H9 (cell line): ENCODE results near the gene LRRC28. TPM values are rescaled to one million over a fixed set of nuclear protein-coding genes. Genes with fewer than 3 reads are reported as not detected.

ENCODE experiments used
- DNase-seq: peaks from one replicate; pipeline ENCODE4 v3.0.0-alpha.2; 2017
- H2AFZ ChIP-seq: one replicate; pipeline ENCODE4 v1.6.1; 2013; ENCODE audit warnings: mild to moderate bottlenecking, low read length, control low read depth, moderate library complexity
- H2AK5ac ChIP-seq: 2 replicates; pipeline ENCODE4 v1.6.1; 2013; ENCODE audit warnings: low read length, control low read depth, mixed read lengths; ENCODE audit not compliant: insufficient read length
- H2BK120ac ChIP-seq: one replicate; pipeline ENCODE4 v1.6.1; 2013; ENCODE audit warnings: low read depth, mild to moderate bottlenecking, low read length, control low read depth, inconsistent platforms; ENCODE audit not compliant: poor library complexity, severe bottlenecking
- H2BK12ac ChIP-seq: 2 replicates; pipeline ENCODE4 v1.6.1; 2013; ENCODE audit warnings: low read length, control low read depth, mixed read lengths, low read depth; ENCODE audit not compliant: insufficient read length
- H2BK15ac ChIP-seq: 2 replicates; pipeline ENCODE4 v1.6.1; 2013; ENCODE audit warnings: low read depth, low read length, control low read depth
- H2BK20ac ChIP-seq: one replicate; pipeline ENCODE4 v1.6.1; 2013; ENCODE audit warnings: low read depth, mild to moderate bottlenecking, low read length, control low read depth, inconsistent platforms; ENCODE audit not compliant: poor library complexity, severe bottlenecking
- H2BK5ac ChIP-seq: 2 replicates; pipeline ENCODE4 v1.6.1; 2013; ENCODE audit warnings: low read length, control low read depth, mixed read lengths; ENCODE audit not compliant: insufficient read length
- H3K14ac ChIP-seq: 2 replicates; pipeline ENCODE4 v1.6.1; 2013; ENCODE audit warnings: low read length, control low read depth; ENCODE audit not compliant: insufficient read depth
- H3K18ac ChIP-seq: 2 replicates; pipeline ENCODE4 v1.6.1; 2013; ENCODE audit warnings: low read depth, mild to moderate bottlenecking, mixed read lengths, low read length, control low read depth; ENCODE audit not compliant: insufficient read length
- H3K23ac ChIP-seq: 2 replicates; pipeline ENCODE4 v1.6.1; 2013; ENCODE audit warnings: low read length, control low read depth, mixed read lengths, low read depth; ENCODE audit not compliant: insufficient read length
- H3K23me2 ChIP-seq: 2 replicates; pipeline ENCODE4 v1.6.1; 2013; ENCODE audit warnings: low read depth, mild to moderate bottlenecking, mixed read lengths, low read length, control low read depth; ENCODE audit not compliant: insufficient read length, poor library complexity, severe bottlenecking
- H3K27ac ChIP-seq: 2 replicates; pipeline ENCODE4 v1.5.1; 2013; ENCODE audit warnings: low read length, control low read depth, mixed read lengths, low read depth; ENCODE audit not compliant: insufficient read length
- H3K27me3 ChIP-seq: 2 replicates; pipeline ENCODE4 v1.6.1; 2013; ENCODE audit warnings: low read length, control low read depth, inconsistent platforms; ENCODE audit not compliant: insufficient read depth
- H3K4ac ChIP-seq: 2 replicates; pipeline ENCODE4 v1.6.1; 2013; ENCODE audit warnings: low read depth, mild to moderate bottlenecking, control low read depth, inconsistent platforms, low read length, moderate library complexity
- H3K4me1 ChIP-seq: 2 replicates; pipeline ENCODE4 v1.6.1; 2013; ENCODE audit warnings: low read length, control low read depth, inconsistent platforms; ENCODE audit not compliant: insufficient read depth
- H3K4me2 ChIP-seq: 2 replicates; pipeline ENCODE4 v1.6.1; 2013; ENCODE audit warnings: low read length, control low read depth, mixed read lengths; ENCODE audit not compliant: insufficient read length, insufficient read depth
- H3K56ac ChIP-seq: 2 replicates; pipeline ENCODE4 v1.6.1; 2013; ENCODE audit warnings: low read depth, mild to moderate bottlenecking, mixed read lengths, low read length, control low read depth; ENCODE audit not compliant: insufficient read length
- H3K79me1 ChIP-seq: 2 replicates; pipeline ENCODE4 v1.6.1; 2013; ENCODE audit warnings: low read depth, mild to moderate bottlenecking, moderate library complexity, low read length, control low read depth, inconsistent platforms; ENCODE audit not compliant: insufficient read depth, poor library complexity, severe bottlenecking
- H3K79me2 ChIP-seq: 2 replicates; pipeline ENCODE4 v1.6.1; 2013; ENCODE audit warnings: low read length, control low read depth, inconsistent platforms; ENCODE audit not compliant: insufficient read depth
- H3K9ac ChIP-seq: 2 replicates; pipeline ENCODE4 v1.6.1; 2013; ENCODE audit warnings: low read length, control low read depth, mixed read lengths; ENCODE audit not compliant: insufficient read length; ENCODE audit errors: extremely low read depth
- H3K9me3 ChIP-seq: one replicate; pipeline ENCODE4 v1.6.1; 2013; ENCODE audit warnings: low read depth, low read length, inconsistent platforms; ENCODE audit not compliant: control insufficient read depth
- H3T11ph ChIP-seq: one replicate; pipeline ENCODE4 v1.6.1; 2013; ENCODE audit warnings: mild to moderate bottlenecking, low read length, control low read depth, inconsistent platforms
- H4K20me1 ChIP-seq: one replicate; pipeline ENCODE4 v1.6.1; 2013; ENCODE audit not compliant: control insufficient read depth, insufficient read length, insufficient read depth
- H4K5ac ChIP-seq: 2 replicates; pipeline ENCODE4 v1.6.1; 2013; ENCODE audit warnings: low read depth, mild to moderate bottlenecking, mixed read lengths, low read length, control low read depth; ENCODE audit not compliant: insufficient read length
- H4K8ac ChIP-seq: replicated peaks from 2 replicates; pipeline ENCODE4 v1.6.1; 2013; ENCODE audit warnings: low read length, control low read depth, mixed read lengths, low read depth; ENCODE audit not compliant: insufficient read length
- H4K91ac ChIP-seq: 2 replicates; pipeline ENCODE4 v1.6.1; 2013; ENCODE audit warnings: low read depth, mild to moderate bottlenecking, moderate library complexity, mixed read lengths, low read length, control low read depth; ENCODE audit not compliant: insufficient read length
- H3K27ac Mint-ChIP-seq, 3 experiments: 2 replicates in 2 of 3; 3 replicates in 1 of 3; pipeline ENCODE4 v1.8.0; 2020 to 2021; ENCODE audit warnings: mixed read lengths in 3 of 3, mild to moderate bottlenecking in 1 of 3, moderate library complexity in 1 of 3
- H3K27me3 Mint-ChIP-seq: 2 replicates; pipeline ENCODE4 v1.8.0; 2021; ENCODE audit warnings: low read depth, mild to moderate bottlenecking, moderate library complexity, mixed read lengths
- H3K36me3 Mint-ChIP-seq, 3 experiments: 2 replicates in 2 of 3; 3 replicates in 1 of 3; pipeline ENCODE4 v1.8.0; 2020 to 2021; ENCODE audit warnings: low read depth in 3 of 3, mixed read lengths in 3 of 3; ENCODE audit not compliant: insufficient read depth in 1 of 3
- H3K4me1 Mint-ChIP-seq, 2 experiments: 2 replicates each; pipeline ENCODE4 v1.8.0; 2020; ENCODE audit warnings: mixed read lengths in 2 of 2
- H3K4me3 Mint-ChIP-seq, 2 experiments: 2 replicates in 1 of 2; 3 replicates in 1 of 2; pipeline ENCODE4 v1.8.0; 2020 to 2021; ENCODE audit warnings: mild to moderate bottlenecking in 2 of 2, mixed read lengths in 2 of 2, moderate library complexity in 1 of 2
- H3K9me3 Mint-ChIP-seq, 2 experiments: 2 replicates in 1 of 2; 3 replicates in 1 of 2; pipeline ENCODE4 v1.8.0; 2020; ENCODE audit warnings: mild to moderate bottlenecking in 2 of 2, mixed read lengths in 2 of 2, moderate library complexity in 1 of 2
- CTCF ChIP-seq: fragments of 200-600 bp; sonication (generic); conservative IDR thresholded peaks from 3 replicates; pipeline ENCODE4 v1.8.0; 2021; ENCODE audit warnings: antibody characterized with exemption, mild to moderate bottlenecking
- total RNA-seq: library from RNA; stranded (reverse); gene quantifications from 2 replicates; pipeline ENCODE4 v1.2.1, GENCODE V29; 2021

The LRRC28 gene
- total RNA-seq, 1 experiment from 2014 or later: 17.6 TPM

DNA sequence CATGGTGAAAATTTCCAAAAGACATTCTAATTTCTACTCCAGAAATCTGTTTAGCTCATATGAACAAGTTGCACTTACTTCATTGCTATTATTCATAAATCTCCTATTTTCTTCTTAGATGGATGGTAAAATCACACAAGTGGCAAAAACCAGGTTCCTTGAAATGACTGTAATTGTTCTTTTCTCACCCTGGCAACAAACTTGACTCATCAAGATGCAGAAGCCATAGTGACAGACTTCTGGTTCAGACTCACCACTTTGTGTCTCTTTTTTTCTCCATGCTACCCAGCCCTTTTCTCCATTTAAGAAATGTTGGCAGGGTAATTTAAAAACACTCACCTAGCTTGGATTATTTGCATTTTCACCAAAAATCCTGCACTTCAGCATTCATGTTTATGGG lies 82.1 kb downstream of the LRRC28 start:
- no peak overlapping the region for H3K56ac ChIP-seq
- H2BK12ac ChIP-seq: no peak overlapping the region
- Mint-ChIP-seq H3K36me3 (no peaks in the 10 kb centered on the region), H3K27ac (no peak overlapping the region), H3K9me3 (no peaks in the 10 kb centered on the region), H3K27me3 (no peaks in the 10 kb centered on the region), H3K4me1 (peaks cover 9% of the 10 kb centered on the region in 2 experiments), H3K4me3 (no peak overlapping the region)
- no peak overlapping the region for H2BK120ac ChIP-seq
- H3K14ac ChIP-seq: no peak overlapping the region
- no peaks in the 10 kb centered on the region for H3K79me1 ChIP-seq
- H2AK5ac ChIP-seq: no peak overlapping the region
- no peaks in the 10 kb centered on the region for H3K9me3 ChIP-seq
- no peak overlapping the region for H3K23ac ChIP-seq
- H2BK5ac ChIP-seq: no peak overlapping the region
- no peak overlapping the region for H2AFZ ChIP-seq
- no peak overlapping the region for H2BK20ac ChIP-seq
- no peak for TF ChIP-seq CTCF
- H3K27ac ChIP-seq: no peak overlapping the region
- H3K27me3 ChIP-seq: no peaks in the 10 kb centered on the region
- H2BK15ac ChIP-seq: no peak overlapping the region
- H4K8ac ChIP-seq: no peak overlapping the region
- no peak overlapping the region for H4K5ac ChIP-seq
- DNase-seq: no peak
- H3K4me1 ChIP-seq: peaks cover 3% of the 10 kb centered on the region; the same call in 1 of the 2 replicates
- no peak overlapping the region for H3K18ac ChIP-seq
- H3K4me2 ChIP-seq: no peak overlapping the region
- no peaks in the 10 kb centered on the region for H3K79me2 ChIP-seq
- no peak overlapping the region for H3K4ac ChIP-seq
- no peak overlapping the region for H3T11ph ChIP-seq
- no peak overlapping the region for H4K91ac ChIP-seq
- H4K20me1 ChIP-seq: no peaks in the 10 kb centered on the region
- no peak overlapping the region for H3K9ac ChIP-seq
- no peaks in the 10 kb centered on the region for H3K23me2 ChIP-seq
